Retinal pigment epithelial cell (primary cell): Measurements from ENCODE around the gene PDYN.

Source experiments
- DNase-seq: peaks from one replicate; pipeline ENCODE4 v3.0.0-alpha.2; 2010; ENCODE audit warnings: low read depth
- H3K4me3 ChIP-seq: 2 replicates; pipeline ENCODE4 v1.5.1; 2011; ENCODE audit warnings: mild to moderate bottlenecking, low read length, control low read depth, moderate library complexity
- TF ChIP-seq, protein P1 (sequence below): conservative IDR thresholded peaks from 2 replicates; pipeline ENCODE4 v1.5.1; 2011; ENCODE audit warnings: low read depth, low read length, control low read depth, inconsistent platforms

PDYN gene

DNA sequence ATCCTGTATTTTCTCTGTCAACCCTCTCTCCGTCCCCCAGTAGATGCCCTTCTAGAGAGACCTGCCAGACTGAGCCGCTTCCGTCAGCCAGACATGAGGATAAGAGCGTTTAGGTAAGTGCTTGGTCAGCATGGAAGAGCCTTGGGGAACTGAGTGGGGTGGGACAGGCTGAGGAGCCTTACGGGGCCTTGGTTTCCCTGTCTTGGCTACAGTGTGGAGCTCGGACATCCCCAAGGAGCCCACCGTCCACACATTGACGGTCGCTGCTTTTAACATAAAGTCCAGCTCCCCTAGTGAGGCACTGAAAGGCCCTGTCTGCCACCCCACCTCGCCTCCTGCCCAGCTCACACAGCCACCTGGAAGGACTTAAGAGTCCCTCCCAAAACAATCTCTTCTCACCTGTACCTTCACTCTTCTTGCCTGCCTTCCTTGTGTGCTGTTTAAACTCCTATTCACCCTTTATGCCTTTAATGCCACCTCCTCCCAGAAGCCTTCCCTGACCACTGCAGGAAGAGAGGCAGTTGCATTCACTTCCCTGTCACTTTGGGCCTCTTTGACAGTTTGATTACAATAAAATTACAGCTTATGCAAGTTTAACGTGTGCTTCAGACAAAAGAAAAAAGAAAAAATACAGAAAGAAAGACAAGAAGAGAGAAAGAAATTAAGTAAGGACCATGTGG is 42.3 kb downstream of the PDYN start:
- DNase-seq: no peak
- H3K4me3 ChIP-seq: no peak overlapping the region
- TF ChIP-seq, protein P1, sequence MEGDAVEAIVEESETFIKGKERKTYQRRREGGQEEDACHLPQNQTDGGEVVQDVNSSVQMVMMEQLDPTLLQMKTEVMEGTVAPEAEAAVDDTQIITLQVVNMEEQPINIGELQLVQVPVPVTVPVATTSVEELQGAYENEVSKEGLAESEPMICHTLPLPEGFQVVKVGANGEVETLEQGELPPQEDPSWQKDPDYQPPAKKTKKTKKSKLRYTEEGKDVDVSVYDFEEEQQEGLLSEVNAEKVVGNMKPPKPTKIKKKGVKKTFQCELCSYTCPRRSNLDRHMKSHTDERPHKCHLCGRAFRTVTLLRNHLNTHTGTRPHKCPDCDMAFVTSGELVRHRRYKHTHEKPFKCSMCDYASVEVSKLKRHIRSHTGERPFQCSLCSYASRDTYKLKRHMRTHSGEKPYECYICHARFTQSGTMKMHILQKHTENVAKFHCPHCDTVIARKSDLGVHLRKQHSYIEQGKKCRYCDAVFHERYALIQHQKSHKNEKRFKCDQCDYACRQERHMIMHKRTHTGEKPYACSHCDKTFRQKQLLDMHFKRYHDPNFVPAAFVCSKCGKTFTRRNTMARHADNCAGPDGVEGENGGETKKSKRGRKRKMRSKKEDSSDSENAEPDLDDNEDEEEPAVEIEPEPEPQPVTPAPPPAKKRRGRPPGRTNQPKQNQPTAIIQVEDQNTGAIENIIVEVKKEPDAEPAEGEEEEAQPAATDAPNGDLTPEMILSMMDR: no peak

DNA sequence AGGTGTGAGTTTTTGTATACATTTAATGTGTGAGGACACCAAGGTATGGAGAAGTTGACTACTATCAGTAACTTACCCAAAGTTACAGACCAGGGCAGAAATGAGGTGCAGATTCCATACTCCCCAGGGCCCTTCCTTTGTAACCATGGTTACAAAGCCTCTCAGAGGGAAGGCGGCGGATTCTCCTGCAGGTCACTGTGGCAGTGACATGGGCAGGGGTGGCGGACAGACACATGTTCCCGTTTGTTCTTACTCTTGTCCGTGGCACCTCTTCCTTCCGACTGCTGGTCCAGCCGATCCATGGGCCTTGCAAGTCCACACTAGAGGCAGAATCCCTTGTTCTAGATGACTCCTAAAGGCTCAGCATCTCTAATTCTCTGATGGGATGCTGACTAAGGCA is 43.0 kb downstream of the PDYN start:
- TF ChIP-seq, protein P1: no peak
- DNase-seq: no peak
- H3K4me3 ChIP-seq: no peak overlapping the region

DNA sequence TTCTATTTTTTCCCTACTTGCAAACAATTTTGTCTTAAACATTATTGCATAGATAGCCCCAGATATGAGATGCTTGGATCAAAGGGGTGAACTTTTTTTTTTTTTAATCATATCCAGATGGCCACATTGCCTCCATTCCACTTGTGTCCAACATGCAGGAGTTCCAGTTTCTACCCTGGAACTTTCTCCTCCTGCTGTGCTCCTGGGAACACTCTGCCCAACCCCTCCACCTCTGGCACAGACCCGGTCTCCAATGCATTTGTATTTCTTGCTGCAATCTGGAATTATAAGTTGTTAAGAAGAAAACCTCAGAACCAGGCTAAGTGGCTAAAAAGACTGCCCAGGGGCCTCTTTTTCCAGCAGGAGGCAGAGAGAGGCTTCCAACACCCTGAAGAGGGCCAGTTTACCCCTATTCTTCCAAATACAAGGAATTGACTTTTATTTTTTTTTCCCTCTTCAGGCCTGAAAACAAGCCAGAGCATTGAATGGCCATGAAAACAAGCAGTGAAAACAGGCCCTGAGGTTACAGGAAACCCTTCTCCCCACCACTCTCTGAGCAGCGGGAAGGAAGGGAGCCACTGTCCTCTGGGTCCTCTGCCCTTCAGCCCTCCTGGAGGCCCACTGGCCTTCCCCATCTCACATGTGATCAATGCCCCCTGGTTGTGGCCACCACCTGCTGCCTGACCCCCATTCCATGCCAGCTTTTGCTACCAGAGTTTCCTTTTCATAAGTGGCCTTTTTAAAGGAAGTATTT is 44.3 kb downstream of the PDYN start:
- no peak overlapping the region for H3K4me3 ChIP-seq
- no peak for DNase-seq
- TF ChIP-seq, protein P1: no peak

DNA sequence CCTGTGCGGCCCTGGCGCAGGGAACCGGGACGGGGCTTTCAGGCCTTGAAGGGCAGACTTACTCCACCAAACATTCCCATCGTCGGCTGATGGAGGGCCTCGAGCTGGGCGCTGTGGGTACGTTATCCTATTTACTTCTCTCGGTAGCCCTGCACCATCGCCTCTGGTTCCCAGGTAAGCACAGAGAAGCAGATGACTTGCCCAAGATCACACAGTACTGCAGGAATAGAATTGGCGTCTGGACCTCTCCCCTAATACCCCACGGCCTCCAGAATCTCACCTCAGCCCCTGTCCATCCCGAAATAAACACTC is 46.4 kb downstream of the PDYN start:
- H3K4me3 ChIP-seq: no peak overlapping the region
- no peak for DNase-seq
- TF ChIP-seq, protein P1: no peak

DNA sequence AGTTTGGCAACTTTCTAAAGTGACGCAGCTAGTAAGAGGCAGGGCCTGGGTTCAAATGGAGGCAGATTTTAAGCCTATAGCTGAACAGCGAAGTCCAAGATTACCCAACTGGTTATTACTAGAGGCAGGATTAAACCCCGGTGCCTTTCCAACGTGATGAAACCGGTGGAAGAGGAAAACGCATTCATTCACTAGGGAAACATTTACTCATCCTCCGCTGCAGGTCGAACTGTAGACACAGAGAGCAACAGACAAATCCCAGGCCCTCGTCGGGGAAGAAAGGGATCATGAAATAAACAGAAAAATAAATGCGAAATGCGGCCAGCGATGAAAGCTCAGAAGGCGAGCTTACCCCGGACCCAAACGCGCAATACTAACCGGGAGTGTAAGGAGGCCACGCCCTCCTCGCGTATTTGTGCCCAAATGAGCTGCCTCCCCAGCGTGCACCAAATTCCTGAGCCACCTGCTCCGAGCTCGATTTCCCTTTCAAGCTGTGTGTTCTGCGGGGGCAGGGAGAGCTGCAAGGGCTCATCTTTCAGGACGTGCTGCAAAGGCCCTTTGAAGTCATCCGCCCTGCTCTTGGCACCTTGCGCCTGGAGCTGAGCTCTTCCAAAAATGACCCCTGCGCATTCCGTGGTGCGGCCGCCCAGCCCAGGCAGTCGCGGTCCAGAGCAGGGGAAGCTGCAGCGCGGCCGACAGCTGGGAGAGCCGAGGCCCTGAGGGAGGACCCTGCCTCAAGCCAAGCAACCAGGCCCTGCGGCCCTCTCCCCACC is 46.9 kb downstream of the PDYN start:
- DNase-seq: no peak
- TF ChIP-seq, protein P1: no peak
- H3K4me3 ChIP-seq: peak overlapping the region; percentile 24

DNA sequence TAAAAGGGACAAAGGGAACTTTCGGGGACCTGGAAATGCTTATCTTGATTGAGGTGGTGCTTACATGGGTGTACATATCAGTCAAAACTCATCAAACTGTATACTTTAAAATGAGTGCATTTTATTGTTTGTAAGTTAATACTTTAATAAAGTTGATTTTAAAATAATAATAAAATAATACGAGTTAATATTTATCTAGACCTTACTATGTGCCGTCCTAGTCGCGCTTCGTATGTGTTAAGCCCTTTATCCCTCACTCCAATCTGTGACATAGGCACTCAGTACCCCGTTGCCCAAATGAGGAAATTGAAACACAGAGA is 47.5 kb downstream of the PDYN start:
- TF ChIP-seq, protein P1: no peak
- no peak for DNase-seq
- H3K4me3 ChIP-seq: no peak overlapping the region
